ENCODE results near the gene C16orf54.
A peak's percentile ranks its signal among the peaks of the same experiment; 100 is the strongest.

C16orf54 gene

DNA sequence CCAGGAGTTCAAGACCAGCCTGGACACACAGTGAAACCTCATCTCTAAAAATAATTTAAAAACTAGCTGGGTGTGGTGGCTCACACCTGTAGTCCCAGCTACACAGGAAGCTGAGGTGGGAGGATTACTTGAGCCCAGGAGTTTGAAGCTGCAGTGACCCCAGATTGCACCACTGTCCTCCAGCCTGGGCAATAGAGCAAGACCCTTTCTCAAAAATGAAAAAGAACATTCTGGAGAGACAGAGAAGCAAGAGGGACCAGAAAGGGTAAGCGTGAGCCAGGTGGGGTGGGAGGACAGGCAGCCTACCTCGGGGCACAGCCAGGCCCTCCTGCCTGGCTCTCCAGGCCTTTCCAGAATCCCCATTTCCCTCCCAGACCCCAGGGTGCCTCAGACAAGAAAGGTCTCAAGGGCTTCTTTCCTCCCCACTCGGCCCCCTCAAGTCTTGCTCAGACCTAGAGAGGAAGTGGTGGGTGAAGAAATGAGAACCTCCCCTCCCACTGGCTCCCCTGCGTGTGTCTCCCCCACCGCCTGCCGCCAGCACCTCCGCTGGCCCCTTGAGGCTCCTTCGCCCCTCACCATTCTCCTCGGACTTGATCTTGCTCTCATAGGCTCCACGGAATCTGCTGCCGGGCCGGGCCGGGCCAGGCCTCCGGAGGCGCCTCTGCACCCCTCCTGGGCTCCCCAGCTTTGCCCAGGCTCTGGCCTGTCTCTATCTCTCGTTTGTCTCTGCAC is 503 bp downstream of the C16orf54 start:
- H3K27ac ChIP-seq, result peak overlapping the region; percentile 98; the same call in 1 of the 2 replicates
- TF ChIP-seq ZFX (IDR thresholded peaks at IDR 0.05), result no peak
- TF ChIP-seq, protein P1, sequence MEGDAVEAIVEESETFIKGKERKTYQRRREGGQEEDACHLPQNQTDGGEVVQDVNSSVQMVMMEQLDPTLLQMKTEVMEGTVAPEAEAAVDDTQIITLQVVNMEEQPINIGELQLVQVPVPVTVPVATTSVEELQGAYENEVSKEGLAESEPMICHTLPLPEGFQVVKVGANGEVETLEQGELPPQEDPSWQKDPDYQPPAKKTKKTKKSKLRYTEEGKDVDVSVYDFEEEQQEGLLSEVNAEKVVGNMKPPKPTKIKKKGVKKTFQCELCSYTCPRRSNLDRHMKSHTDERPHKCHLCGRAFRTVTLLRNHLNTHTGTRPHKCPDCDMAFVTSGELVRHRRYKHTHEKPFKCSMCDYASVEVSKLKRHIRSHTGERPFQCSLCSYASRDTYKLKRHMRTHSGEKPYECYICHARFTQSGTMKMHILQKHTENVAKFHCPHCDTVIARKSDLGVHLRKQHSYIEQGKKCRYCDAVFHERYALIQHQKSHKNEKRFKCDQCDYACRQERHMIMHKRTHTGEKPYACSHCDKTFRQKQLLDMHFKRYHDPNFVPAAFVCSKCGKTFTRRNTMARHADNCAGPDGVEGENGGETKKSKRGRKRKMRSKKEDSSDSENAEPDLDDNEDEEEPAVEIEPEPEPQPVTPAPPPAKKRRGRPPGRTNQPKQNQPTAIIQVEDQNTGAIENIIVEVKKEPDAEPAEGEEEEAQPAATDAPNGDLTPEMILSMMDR (conservative IDR thresholded peaks at IDR 0.05), result no peak

- H3K27ac ChIP-seq, result peak overlapping the region; percentile 98
- TF ChIP-seq ZFX (IDR thresholded peaks at IDR 0.05), result no peak
- TF ChIP-seq, protein P1 (conservative IDR thresholded peaks at IDR 0.05), result no peak
Measured at GRCh38 chr16:29744541-29745101, 1.2 kb downstream of the C16orf54 start.

DNA sequence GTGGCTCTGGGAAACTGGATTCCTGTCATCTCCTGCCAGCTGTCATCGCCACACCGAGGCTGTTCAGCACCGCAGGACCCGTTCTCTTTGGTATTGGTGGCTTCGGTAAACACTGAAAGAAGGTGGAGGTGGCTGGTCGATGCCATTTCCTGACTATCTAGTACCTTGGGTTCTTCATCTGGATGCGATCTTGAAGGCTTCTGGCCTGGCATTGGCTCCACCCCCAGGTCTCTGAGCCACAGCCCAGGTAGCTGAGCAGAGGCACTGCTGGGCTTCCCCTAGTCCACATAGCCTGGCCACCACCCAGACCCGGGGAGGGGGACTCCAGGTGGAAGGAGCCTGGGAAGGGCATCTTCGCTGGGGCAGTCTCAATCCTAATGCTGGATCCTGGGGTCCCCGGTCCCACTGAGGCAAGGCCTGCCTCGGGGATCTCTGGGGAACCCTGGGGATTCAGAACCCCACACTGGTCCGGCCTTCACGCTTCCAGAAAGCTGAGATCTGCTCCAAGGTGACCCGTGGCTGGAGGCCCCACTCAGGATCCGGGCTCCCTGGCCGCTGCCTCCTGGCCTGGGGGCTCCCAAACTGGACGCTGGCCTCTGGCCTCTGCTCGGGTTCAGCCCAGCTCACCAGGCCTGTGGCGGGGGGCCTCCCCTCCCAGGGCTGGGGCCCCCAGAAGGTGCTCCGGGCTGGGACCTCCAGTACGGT is 1.8 kb downstream of the C16orf54 start:
- TF ChIP-seq, protein P1 (conservative IDR thresholded peaks at IDR 0.05), result no peak
- no peak for TF ChIP-seq ZFX (IDR thresholded peaks at IDR 0.05)
- H3K27ac ChIP-seq, result peak overlapping the region; percentile 98

DNA sequence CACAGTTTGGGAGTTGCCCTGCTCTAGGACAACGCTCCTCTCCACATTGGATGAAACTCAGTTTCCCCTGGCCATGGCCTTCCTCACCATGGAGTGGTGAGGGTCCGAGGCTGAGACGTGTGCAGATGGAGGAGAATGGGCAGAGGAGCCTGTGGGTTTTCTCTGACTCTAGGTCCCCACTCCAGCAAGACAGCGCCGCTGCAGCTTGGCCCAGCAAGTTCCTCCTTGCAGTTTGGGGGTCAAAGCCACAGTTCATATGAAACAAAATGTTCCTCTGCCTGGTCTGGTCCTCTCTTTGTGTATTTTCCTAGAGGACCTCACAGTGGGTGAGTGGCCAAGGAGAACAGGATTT is 2.3 kb downstream of the C16orf54 start:
- no peak for TF ChIP-seq ZFX (IDR thresholded peaks at IDR 0.05)
- TF ChIP-seq, protein P1 (conservative IDR thresholded peaks at IDR 0.05), result no peak
- H3K27ac ChIP-seq, result peak overlapping the region; percentile 98

- peak overlapping the region; percentile 98 for H3K27ac ChIP-seq
- TF ChIP-seq ZFX (IDR thresholded peaks at IDR 0.05), result no peak
- TF ChIP-seq, protein P1 (conservative IDR thresholded peaks at IDR 0.05), result no peak
Measured at GRCh38 chr16:29742683-29743275, 3.0 kb downstream of the C16orf54 start.

- H3K27ac ChIP-seq, result peak overlapping the region; percentile 98
Measured at GRCh38 chr16:29740630-29741015, 5.2 kb downstream of the C16orf54 start.

DNA sequence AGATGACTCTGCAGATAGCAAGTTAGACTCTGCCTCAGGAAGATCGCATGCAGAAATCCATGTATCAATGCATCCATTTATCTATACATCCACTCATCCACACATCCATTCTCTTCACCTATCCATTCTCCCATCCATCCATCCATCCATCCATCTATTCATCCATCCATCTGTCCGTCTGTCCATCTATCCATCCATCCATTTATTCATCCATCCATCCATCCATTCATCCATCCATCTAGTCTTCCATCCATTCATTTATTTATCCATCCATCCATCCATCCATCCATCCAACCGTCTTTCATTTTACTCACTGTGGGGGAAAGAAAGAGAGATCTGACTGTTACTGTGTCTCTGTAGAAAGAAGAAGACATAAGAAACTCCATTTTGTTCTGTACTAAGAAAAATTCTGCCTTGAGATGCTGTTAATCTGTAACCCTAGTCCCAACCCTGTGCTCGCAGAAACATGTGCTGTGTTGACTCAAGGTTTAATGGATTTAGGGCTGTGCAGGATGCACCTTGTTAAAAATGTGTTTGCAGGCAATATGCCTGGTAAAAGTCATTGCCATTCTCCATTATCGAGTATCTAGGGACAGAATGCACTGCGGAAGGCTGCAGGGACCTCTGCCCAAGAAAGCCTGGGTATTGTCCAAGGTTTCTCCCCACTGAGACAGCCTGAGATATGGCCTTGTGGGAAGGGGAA is 5.7 kb downstream of the C16orf54 start:
- peak overlapping the region; percentile 98 for H3K27ac ChIP-seq

GRCh38 chr16:29738514-29738913 is 7.3 kb downstream of the C16orf54 start:
- H3K27ac ChIP-seq, result peak overlapping the region; percentile 98
- TF ChIP-seq, protein P1 (conservative IDR thresholded peaks at IDR 0.05), result no peak
- no peak for TF ChIP-seq ZFX (IDR thresholded peaks at IDR 0.05)

All from C4-2B (cell line).